ENCODE measurements around the gene TMEM35B.

- TF ChIP-seq CTCF (IDR thresholded peaks at IDR 0.05) (no peak), POLR2A (IDR thresholded peaks at IDR 0.05) (no peak)
These were observed 3.0 kb upstream of the TMEM35B start for GRCh38 chr1:34988147-34988546.

All from gastroesophageal sphincter (tissue), 3 donors.